ENCODE results near the gene GAREM1.

DNA sequence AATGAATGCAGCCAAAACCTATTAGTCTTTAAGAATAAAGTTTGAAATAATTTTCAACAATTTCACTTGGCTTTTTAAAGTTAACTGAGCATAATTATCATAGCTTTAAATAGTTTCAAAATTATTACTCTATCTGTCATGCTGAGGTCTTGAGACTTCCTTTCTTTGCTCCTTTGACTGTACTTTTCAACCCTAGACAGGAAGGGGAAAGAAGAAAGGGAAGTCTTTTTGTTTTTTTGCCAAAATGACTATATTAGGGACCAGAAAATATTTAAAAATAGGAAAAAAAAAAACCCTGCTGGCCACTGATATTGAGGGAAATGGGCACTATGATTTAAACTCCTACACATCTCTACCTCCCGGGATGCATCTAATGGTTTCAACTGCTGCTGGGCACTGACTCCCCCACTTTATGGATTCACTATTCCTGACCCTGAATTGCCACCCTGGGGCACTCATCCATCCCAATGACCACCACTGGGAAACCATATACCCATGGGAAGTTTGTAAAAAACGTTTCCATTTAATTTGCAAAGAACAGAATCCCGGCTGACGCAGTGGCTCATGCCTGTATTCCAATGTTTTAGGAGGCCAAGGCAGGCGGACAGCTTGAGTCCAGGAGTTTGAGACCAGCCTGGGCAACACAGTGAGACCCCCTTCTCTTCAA, 50.5 kb downstream of the GAREM1 start:
- TF ChIP-seq, protein P1, sequence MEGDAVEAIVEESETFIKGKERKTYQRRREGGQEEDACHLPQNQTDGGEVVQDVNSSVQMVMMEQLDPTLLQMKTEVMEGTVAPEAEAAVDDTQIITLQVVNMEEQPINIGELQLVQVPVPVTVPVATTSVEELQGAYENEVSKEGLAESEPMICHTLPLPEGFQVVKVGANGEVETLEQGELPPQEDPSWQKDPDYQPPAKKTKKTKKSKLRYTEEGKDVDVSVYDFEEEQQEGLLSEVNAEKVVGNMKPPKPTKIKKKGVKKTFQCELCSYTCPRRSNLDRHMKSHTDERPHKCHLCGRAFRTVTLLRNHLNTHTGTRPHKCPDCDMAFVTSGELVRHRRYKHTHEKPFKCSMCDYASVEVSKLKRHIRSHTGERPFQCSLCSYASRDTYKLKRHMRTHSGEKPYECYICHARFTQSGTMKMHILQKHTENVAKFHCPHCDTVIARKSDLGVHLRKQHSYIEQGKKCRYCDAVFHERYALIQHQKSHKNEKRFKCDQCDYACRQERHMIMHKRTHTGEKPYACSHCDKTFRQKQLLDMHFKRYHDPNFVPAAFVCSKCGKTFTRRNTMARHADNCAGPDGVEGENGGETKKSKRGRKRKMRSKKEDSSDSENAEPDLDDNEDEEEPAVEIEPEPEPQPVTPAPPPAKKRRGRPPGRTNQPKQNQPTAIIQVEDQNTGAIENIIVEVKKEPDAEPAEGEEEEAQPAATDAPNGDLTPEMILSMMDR (IDR thresholded peaks at IDR 0.05; ENCODE audit: borderline replicate concordance, extremely low read depth, low read length, poor library complexity, severe bottlenecking) = no peak
- TF ChIP-seq EZH2 (IDR thresholded peaks at IDR 0.05; ENCODE audit: borderline replicate concordance, low read depth, low read length, severe bottlenecking) = no peak

Data from DND-41 (cell line).